ENCODE results near the gene MRPL10. TPM values are rescaled to one million over a fixed set of nuclear protein-coding genes. Genes with fewer than 3 reads are reported as not detected.
A peak's percentile ranks its signal among the peaks of the same experiment; 100 is the strongest.

MRPL10 gene
- polyA plus RNA-seq, 2 of the 4 experiments (the other 2 are of a cell fraction), result 62.8 to 97.7 TPM

DNA sequence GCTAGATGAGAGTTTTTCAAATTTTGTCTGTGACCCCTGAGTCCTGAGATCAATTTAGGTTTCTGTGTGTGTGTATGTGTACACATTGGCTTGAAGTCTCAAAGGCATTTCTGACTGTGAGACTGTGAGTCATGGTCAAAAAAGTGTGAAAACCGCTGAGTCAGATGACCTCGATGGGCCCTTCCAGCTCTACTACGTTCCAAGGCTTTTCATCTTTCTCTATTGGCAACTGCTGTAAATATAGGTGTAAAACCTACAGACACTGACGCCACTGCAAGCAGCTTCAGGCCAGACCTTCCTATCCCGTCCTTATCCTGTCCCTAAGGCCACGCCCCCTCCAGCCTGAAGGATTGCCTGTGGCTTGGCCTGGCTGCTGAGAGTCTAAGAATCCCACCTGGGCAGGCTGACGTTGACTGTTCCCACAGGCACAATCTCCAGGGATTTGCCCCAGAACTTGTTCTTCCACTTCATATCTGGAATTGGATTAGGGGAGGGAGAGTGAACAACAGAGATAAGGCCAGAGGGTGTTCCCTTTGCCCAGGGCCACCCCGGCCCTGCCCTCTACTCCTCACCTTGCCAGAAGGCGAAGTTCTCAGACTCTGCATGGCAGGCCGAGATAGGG is 21.0 kb downstream of the MRPL10 start (continued):
- TF ChIP-seq BCL3 (IDR thresholded peaks at IDR 0.05), result no peak
- no peak for TF ChIP-seq HES2 (IDR thresholded peaks at IDR 0.05)
- TF ChIP-seq NFE2L2 (conservative IDR thresholded peaks at IDR 0.05; ENCODE audit: low read length), result peak; percentile 74
- TF ChIP-seq ESRRA (IDR thresholded peaks at IDR 0.05; ENCODE audit: borderline replicate concordance, low read length), result no peak
- no peak for TF ChIP-seq CHD2 (IDR thresholded peaks at IDR 0.05; ENCODE audit: low read length, partially characterized antibody)
- TF ChIP-seq HDAC2 (IDR thresholded peaks at IDR 0.05), result no peak
- no peak for TF ChIP-seq MYC (IDR thresholded peaks at IDR 0.05; ENCODE audit: borderline replicate concordance, low read length)
- no peak for TF ChIP-seq SMC3 (IDR thresholded peaks at IDR 0.05)
- no peak for TF ChIP-seq NR3C1 (IDR thresholded peaks at IDR 0.05)
- TF ChIP-seq RNF2 (IDR thresholded peaks at IDR 0.05; ENCODE audit: borderline replicate concordance, low read depth), result no peak
- TF ChIP-seq EHF (CRISPR knock-in tag; IDR thresholded peaks at IDR 0.05), result no peak
- no peak for TF ChIP-seq RCOR1 (IDR thresholded peaks at IDR 0.05; ENCODE audit: low read depth, low read length)
- TF ChIP-seq, protein P1, sequence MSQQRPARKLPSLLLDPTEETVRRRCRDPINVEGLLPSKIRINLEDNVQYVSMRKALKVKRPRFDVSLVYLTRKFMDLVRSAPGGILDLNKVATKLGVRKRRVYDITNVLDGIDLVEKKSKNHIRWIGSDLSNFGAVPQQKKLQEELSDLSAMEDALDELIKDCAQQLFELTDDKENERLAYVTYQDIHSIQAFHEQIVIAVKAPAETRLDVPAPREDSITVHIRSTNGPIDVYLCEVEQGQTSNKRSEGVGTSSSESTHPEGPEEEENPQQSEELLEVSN (IDR thresholded peaks at IDR 0.05; ENCODE audit: borderline replicate concordance, low read depth), result no peak
- TF ChIP-seq ZC3H11A (IDR thresholded peaks at IDR 0.05), result no peak
- peak in 1 of 2 experiments; percentile 54; a peak in 2 of 5 replicates for TF ChIP-seq JUN (IDR thresholded peaks at IDR 0.05)
- 0 out of 2 replicates have a peak, but pooled peaks have one; percentile 25 for TF ChIP-seq GATA3 (IDR thresholded peaks at IDR 0.05; ENCODE audit: borderline replicate concordance)
- TF ChIP-seq ELK1 (IDR thresholded peaks at IDR 0.05; ENCODE audit: low read depth, low read length), result no peak
- TF ChIP-seq SREBF2 (IDR thresholded peaks at IDR 0.05), result no peak
- no peak for TF ChIP-seq POLR2A (IDR thresholded peaks at IDR 0.05; ENCODE audit: low read length)
- 0 out of 2 replicates have a peak, but pooled peaks have one; percentile 19 for TF ChIP-seq RFX5 (IDR thresholded peaks at IDR 0.05)
- TF ChIP-seq HEYL (CRISPR knock-in tag; IDR thresholded peaks at IDR 0.05), result no peak
- TF ChIP-seq MAZ (IDR thresholded peaks at IDR 0.05; ENCODE audit: borderline replicate concordance, low read depth, low read length), result no peak
- TF ChIP-seq, protein P2, sequence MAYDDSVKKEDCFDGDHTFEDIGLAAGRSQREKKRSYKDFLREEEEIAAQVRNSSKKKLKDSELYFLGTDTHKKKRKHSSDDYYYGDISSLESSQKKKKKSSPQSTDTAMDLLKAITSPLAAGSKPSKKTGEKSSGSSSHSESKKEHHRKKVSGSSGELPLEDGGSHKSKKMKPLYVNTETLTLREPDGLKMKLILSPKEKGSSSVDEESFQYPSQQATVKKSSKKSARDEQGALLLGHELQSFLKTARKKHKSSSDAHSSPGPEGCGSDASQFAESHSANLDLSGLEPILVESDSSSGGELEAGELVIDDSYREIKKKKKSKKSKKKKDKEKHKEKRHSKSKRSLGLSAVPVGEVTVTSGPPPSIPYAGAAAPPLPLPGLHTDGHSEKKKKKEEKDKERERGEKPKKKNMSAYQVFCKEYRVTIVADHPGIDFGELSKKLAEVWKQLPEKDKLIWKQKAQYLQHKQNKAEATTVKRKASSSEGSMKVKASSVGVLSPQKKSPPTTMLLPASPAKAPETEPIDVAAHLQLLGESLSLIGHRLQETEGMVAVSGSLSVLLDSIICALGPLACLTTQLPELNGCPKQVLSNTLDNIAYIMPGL (CRISPR knock-in tag; IDR thresholded peaks at IDR 0.05; ENCODE audit: borderline replicate concordance), result no peak
- TF ChIP-seq JUNB (IDR thresholded peaks at IDR 0.05), result peak; percentile 66
- no peak for TF ChIP-seq CBX2 (IDR thresholded peaks at IDR 0.05; ENCODE audit: borderline replicate concordance, low read depth)
- no peak for TF ChIP-seq REST (IDR thresholded peaks at IDR 0.05)
- no peak for TF ChIP-seq CBX8 (IDR thresholded peaks at IDR 0.05)
- no peak for TF ChIP-seq FOSB (CRISPR knock-in tag; IDR thresholded peaks at IDR 0.05)
- no peak for TF ChIP-seq FOXS1 (CRISPR knock-in tag; IDR thresholded peaks at IDR 0.05)
- TF ChIP-seq CHD4 (IDR thresholded peaks at IDR 0.05; ENCODE audit: borderline replicate concordance), result no peak
